GM12878 (cell line): ENCODE data around the gene TIAM1. TPM values are rescaled to one million over a fixed set of nuclear protein-coding genes. Genes with fewer than 3 reads are reported as not detected.

Experiments
- ATAC-seq: fragments of 200-7000 bp; cut with Tn5 transposase; 3 replicates; pipeline ENCODE4 v1.9.1; 2020; ENCODE audit warnings: mild to moderate bottlenecking, moderate library complexity
- BruUV-seq: library from RNA; stranded (reverse); fragments of 400-500 nt; replicated peaks from 2 replicates; lab custom pipeline; 2021; lab: Mats Ljungman, UMichigan
- CTCF ChIA-PET: fragments of 300-600 bp; sonication (Branson Sonifier 250); formaldehyde crosslinking; extraction: SDS; loops from one replicate; lab custom pipeline; 2021; ENCODE audit warnings: inconsistent platforms; lab: Yijun Ruan, JAX
- POLR2A ChIA-PET: fragments of 350-600 bp; formaldehyde crosslinking; extraction: SDS; loops from one replicate; lab custom pipeline; 2021; ENCODE audit warnings: inconsistent platforms; lab: Charles Lee
- RAD21 ChIA-PET: fragments of 300-600 bp; sonication (Branson Sonifier 250); formaldehyde crosslinking; loops from one replicate; lab custom pipeline; 2023; ENCODE audit warnings: antibody characterized with exemption; ENCODE audit not compliant: unreplicated experiment; lab: Charles Lee
- SMC1A ChIA-PET: fragments of 300-600 bp; sonication (Branson Sonifier 250); formaldehyde crosslinking; loops from one replicate; lab custom pipeline; 2023; ENCODE audit not compliant: unreplicated experiment, uncharacterized antibody; lab: Charles Lee
- DNase-seq: peaks from one replicate; pipeline ENCODE4 v3.0.0-alpha.2; 2011; ENCODE audit warnings: low read depth, low spot score
- FAIRE-seq: peaks from 3 replicates; lab custom pipeline; 2011; peaks lifted over from hg19 to GRCh38; lab: Jason Lieb, UNC
- H2AFZ ChIP-seq: 2 replicates; pipeline ENCODE4 v1.6.0; 2011; ENCODE audit warnings: low read depth, low read length, control low read depth; ENCODE audit not compliant: control insufficient read depth
- H3K27ac ChIP-seq: 2 replicates; pipeline ENCODE4 v1.5.1; 2011; ENCODE audit warnings: control low read depth; ENCODE audit not compliant: control insufficient read depth, insufficient read depth
- H3K27me3 ChIP-seq, 2 experiments: replicated peaks in 1 of 2; 2 replicates each; pipeline versions ENCODE4 v1.6.0 to v1.6.1; 2011; ENCODE audit warnings: low read length in 1 of 2; ENCODE audit not compliant: control insufficient read depth in 2 of 2, insufficient read depth in 2 of 2
- H3K36me3 ChIP-seq, 2 experiments: 2 replicates each; pipeline ENCODE4 v1.5.1; 2011; ENCODE audit warnings: low read length in 1 of 2; ENCODE audit not compliant: control insufficient read depth in 2 of 2, insufficient read depth in 2 of 2
- H3K4me1 ChIP-seq: 2 replicates; pipeline ENCODE4 v1.6.1; 2011; ENCODE audit warnings: mild to moderate bottlenecking, low read length, moderate library complexity, mixed read lengths; ENCODE audit not compliant: control insufficient read depth, insufficient read depth
- H3K4me2 ChIP-seq: 2 replicates; pipeline ENCODE4 v1.6.0; 2011; ENCODE audit warnings: control low read depth; ENCODE audit not compliant: control insufficient read depth, insufficient read depth
- H3K4me3 ChIP-seq: fragments of 200-600 bp; sonication (generic); 2 replicates; pipeline ENCODE4 v1.5.1; 2016
- H3K79me2 ChIP-seq: 2 replicates; pipeline ENCODE4 v1.6.0; 2011; ENCODE audit warnings: low read length; ENCODE audit not compliant: control insufficient read depth, insufficient read depth
- H3K9ac ChIP-seq: 2 replicates; pipeline ENCODE4 v1.8.0; 2011; ENCODE audit warnings: low read length, control low read depth, mixed read lengths; ENCODE audit not compliant: control insufficient read depth, insufficient read depth
- H3K9me3 ChIP-seq: replicated peaks from 3 replicates; pipeline ENCODE4 v1.5.1; 2011; ENCODE audit warnings: mild to moderate bottlenecking, low read length; ENCODE audit not compliant: control insufficient read depth, insufficient read depth
- H4K20me1 ChIP-seq: 2 replicates; pipeline ENCODE4 v1.6.0; 2011; ENCODE audit not compliant: control insufficient read depth, insufficient read depth
- ASH2L ChIP-seq: fragments of 300-600, 200-600 bp; sonication (generic); IDR thresholded peaks from 2 replicates; pipeline ENCODE4 v1.6.1; 2017; ENCODE audit warnings: low read depth, mild to moderate bottlenecking, borderline replicate concordance
- ATF2 ChIP-seq: IDR thresholded peaks from 2 replicates; pipeline ENCODE4 v1.6.1; 2012; ENCODE audit warnings: low read length, inconsistent platforms
- BRCA1 ChIP-seq: IDR thresholded peaks from 2 replicates; pipeline ENCODE4 v1.6.1; 2011; ENCODE audit warnings: low read depth, low read length, improper control_type of control experiment
- CBX5 ChIP-seq: sonication (generic); IDR thresholded peaks from 2 replicates; pipeline ENCODE4 v1.6.1; 2016; ENCODE audit warnings: low read depth, moderate library complexity, mild to moderate bottlenecking, inconsistent platforms
- CHD2 ChIP-seq: IDR thresholded peaks from 2 replicates; pipeline ENCODE4 v1.6.1; 2011; ENCODE audit warnings: low read depth, low read length, improper control_type of control experiment, borderline replicate concordance
- ESRRA ChIP-seq: IDR thresholded peaks from 2 replicates; pipeline ENCODE4 v1.6.1; 2012; ENCODE audit warnings: mild to moderate bottlenecking, low read length, improper control_type of control experiment
- HSF1 ChIP-seq: fragments of 150-350 bp; IDR thresholded peaks from 2 replicates; pipeline ENCODE4 v1.6.1; 2014; ENCODE audit warnings: mild to moderate bottlenecking, low read depth, low read length
- KAT2A ChIP-seq: conservative IDR thresholded peaks from 2 replicates; pipeline ENCODE4 v1.6.1; 2011; ENCODE audit warnings: low read depth, low read length; ENCODE audit not compliant: control insufficient read depth
- KDM1A ChIP-seq: fragments of 200-600 bp; sonication (generic); IDR thresholded peaks from 2 replicates; pipeline ENCODE4 v1.6.1; 2016; ENCODE audit warnings: borderline replicate concordance
- PBX3 ChIP-seq: IDR thresholded peaks from 2 replicates; pipeline ENCODE4 v1.6.1; 2011; ENCODE audit warnings: mild to moderate bottlenecking, low read depth, low read length, moderate library complexity; ENCODE audit not compliant: insufficient replicate concordance
- RAD21 ChIP-seq: IDR thresholded peaks from 2 replicates; pipeline ENCODE4 v1.6.1; 2011; ENCODE audit warnings: mild to moderate bottlenecking, low read depth, low read length, moderate library complexity; ENCODE audit not compliant: insufficient read depth
- STAT1 ChIP-seq: fragments of 450-650 bp; conservative IDR thresholded peaks from 2 replicates; pipeline ENCODE4 v1.6.1; 2014; ENCODE audit warnings: antibody characterized with exemption, mild to moderate bottlenecking
- SUPT20H ChIP-seq: IDR thresholded peaks from 2 replicates; pipeline ENCODE4 v1.6.1; 2011; ENCODE audit warnings: low read depth, mild to moderate bottlenecking, low read length, moderate library complexity, borderline replicate concordance; ENCODE audit not compliant: control insufficient read depth
- SUZ12 ChIP-seq: fragments of 200-600 bp; sonication (generic); IDR thresholded peaks from one replicate; pipeline ENCODE4 v1.6.1; 2018; ENCODE audit warnings: antibody characterized with exemption, mild to moderate bottlenecking; ENCODE audit not compliant: unreplicated experiment
- ZBTB40 ChIP-seq: fragments of 450-650 bp; IDR thresholded peaks from 2 replicates; pipeline ENCODE4 v1.6.1; 2016; ENCODE audit warnings: mild to moderate bottlenecking, moderate library complexity, borderline replicate concordance
- ZNF384 ChIP-seq: IDR thresholded peaks from 2 replicates; pipeline ENCODE4 v1.6.1; 2012; ENCODE audit warnings: low read depth, mild to moderate bottlenecking, low read length, improper control_type of control experiment, borderline replicate concordance
- WGBS: methylation state at CpG from one replicate; pipeline ENCODE4 v1.1.6; 2016; ENCODE audit warnings: low lambda C conversion rate; ENCODE audit not compliant: insufficient replicate concordance, insufficient coverage; ENCODE audit errors: missing lambda C conversion rate; 5-methylcytosine and 5-hydroxymethylcytosine counted together
- in situ Hi-C: fragments of 300-500 bp; cut with MboI; formaldehyde crosslinking; loops from 9 replicates; pipeline ENCODE4 v1.14.3; 2018; ENCODE audit warnings: mixed read lengths
- intact Hi-C: fragments of 100-400 bp; cut with micrococcal nuclease; formaldehyde crosslinking; loops from one replicate; pipeline ENCODE4 v1.14.2; 2022; ENCODE audit not compliant: unreplicated experiment
- polyA plus RNA-seq, 11 experiments: library from polyadenylated mRNA; depleted of rRNA in 4 of 11; unstranded in 6 of 11; stranded (reverse) in 5 of 11; fragments of >200 nt; fragmentation: Nextera tagmentation in 4 of 11; fragmentation: Illumina TruSeq in 1 of 11; extraction: Ambion mirVana in 4 of 11; extraction: Trizol in 1 of 11; gene quantifications; 1 replicate in 1 of 11; 2 replicates in 10 of 11; pipeline versions ENCODE4 v1.2.1 to v1.2.3, GENCODE V29; 2011 to 2016; ENCODE audit warnings: inconsistent platforms in 2 of 11, missing spikeins in 2 of 11, low read depth in 1 of 11
- total RNA-seq, 4 experiments: library from RNA; depleted of rRNA in 3 of 4; stranded (reverse); fragments of >200 nt in 3 of 4; fragmentation: Illumina TruSeq in 1 of 4; extraction: Trizol in 1 of 4; gene quantifications; 2 replicates each; pipeline versions ENCODE4 v1.2.1 to v1.2.3, GENCODE V29; 2013 to 2021

TIAM1 gene
- total and polyA plus RNA-seq, 10 of the 15 experiments (the other 5 are each of a cell fraction or from before 2014, with no cell fraction given), result 0.31 to 35.9 (median 0.78) TPM

GRCh38 chr21:31317688-31318087, 26.4 kb downstream of the TIAM1 start:
- H3K27me3 ChIP-seq, result no peaks in the 10 kb centered on the region
- no peaks in the 10 kb centered on the region for H3K79me2 ChIP-seq
- ATAC-seq, result peak; percentile 79
- no peak overlapping the region for H2AFZ ChIP-seq
- H3K4me1 ChIP-seq, result no peaks in the 10 kb centered on the region
- 33% methylated on average over 1 of the region's 1 CpG for whole genome bisulfite sequencing
- H4K20me1 ChIP-seq, result no peaks in the 10 kb centered on the region
- no TSS peak for BruUV-seq
- H3K36me3 ChIP-seq, result no peaks in the 10 kb centered on the region
- RAD21 ChIA-PET, result interaction anchor here (1.1 to 1.5 kb wide), 3 partner anchors 9 to 17 kb away, joined by 3 to 6 read pairs (median 3); no protein-coding TSS in a partner anchor
- DNase-seq, result no peak
- POLR2A ChIA-PET, result no interaction called here
- in situ Hi-C loops, result no loop called here
- CTCF ChIA-PET, result interaction anchor here (1.4 kb wide), 1 partner anchor 14 kb away, joined by 5 read pairs; no protein-coding TSS in a partner anchor
- H3K27ac ChIP-seq, result no peak overlapping the region
- no peak overlapping the region for H3K9ac ChIP-seq
- SMC1A ChIA-PET, result interaction anchor here (1.6 to 3.3 kb wide), 2 partner anchors 8 kb away, joined by 5 to 12 read pairs; no protein-coding TSS in a partner anchor
- no peaks in the 10 kb centered on the region; the same call in 2 of the 3 replicates for H3K9me3 ChIP-seq
- H3K4me2 ChIP-seq, result no peak overlapping the region
- no peak for FAIRE-seq
- intact Hi-C loops, result no loop called here
- H3K4me3 ChIP-seq, result no peak overlapping the region
- TF ChIP-seq HSF1, result no peak
- no peak for TF ChIP-seq ZBTB40
- TF ChIP-seq ATF2, result no peak
- TF ChIP-seq PBX3, result no peak
- no peak for TF ChIP-seq BRCA1
- no peak for TF ChIP-seq ASH2L
- TF ChIP-seq STAT1, result no peak
- TF ChIP-seq KDM1A, result no peak
- TF ChIP-seq KAT2A, result no peak
- no peak for TF ChIP-seq SUZ12
- no peak for TF ChIP-seq ZNF384
- no peak for TF ChIP-seq CHD2
- no peak for TF ChIP-seq RAD21
- no peak for TF ChIP-seq CBX5
- no peak for TF ChIP-seq ESRRA
- TF ChIP-seq SUPT20H, result no peak
